A673 (cell line): ENCODE measurements around the gene CERS6. TPM values are rescaled to one million over a fixed set of nuclear protein-coding genes. Genes with fewer than 3 reads are reported as not detected.

Experiments used
- BruUV-seq: library from RNA; stranded (reverse); fragments of 400-500 nt; replicated peaks from 2 replicates; lab custom pipeline; 2021; lab: Mats Ljungman, UMichigan
- CTCF ChIA-PET: fragments of 300-600 bp; sonication (Branson Sonifier 250); formaldehyde crosslinking; loops from one replicate; lab custom pipeline; 2022; ENCODE audit warnings: antibody characterized with exemption; lab: Charles Lee
- POLR2A ChIA-PET: fragments of 300-600 bp; sonication (Branson Sonifier 250); formaldehyde crosslinking; loops from one replicate; lab custom pipeline; 2022; ENCODE audit warnings: antibody characterized with exemption; ENCODE audit not compliant: low non-redundant PET; lab: Charles Lee
- DNase-seq: peaks from one replicate; pipeline ENCODE4 v3.0.0-alpha.2; 2015; ENCODE audit warnings: low spot score
- H3K27ac ChIP-seq: fragments of 200-600 bp; sonication (generic); 2 replicates; pipeline ENCODE4 v1.5.1; 2016; ENCODE audit warnings: mixed run types, low read depth, mild to moderate bottlenecking, mixed read lengths, antibody characterized with exemption, low read length; ENCODE audit not compliant: poor library complexity, severe bottlenecking
- H3K27me3 ChIP-seq: fragments of 200-600 bp; sonication (generic); replicated peaks from 2 replicates; pipeline ENCODE4 v1.6.1; 2017; ENCODE audit warnings: mixed run types, low read depth, mild to moderate bottlenecking, mixed read lengths, antibody characterized with exemption, low read length; ENCODE audit not compliant: insufficient read depth, poor library complexity
- H3K36me3 ChIP-seq: fragments of 200-600 bp; sonication (generic); 2 replicates; pipeline ENCODE4 v1.6.1; 2016; ENCODE audit warnings: mixed run types, mild to moderate bottlenecking, mixed read lengths, antibody characterized with exemption, low read length; ENCODE audit not compliant: insufficient read depth, poor library complexity, severe bottlenecking
- H3K4me1 ChIP-seq: fragments of 200-600 bp; sonication (generic); 2 replicates; pipeline ENCODE4 v1.6.1; 2017; ENCODE audit warnings: mixed run types, mild to moderate bottlenecking, mixed read lengths, antibody characterized with exemption, low read length; ENCODE audit not compliant: insufficient read depth, poor library complexity, severe bottlenecking
- H3K4me3 ChIP-seq: fragments of 200-600 bp; sonication (generic); 2 replicates; pipeline ENCODE4 v1.5.1; 2016; ENCODE audit warnings: low read depth, mixed run types, mild to moderate bottlenecking, mixed read lengths, low read length; ENCODE audit not compliant: poor library complexity, severe bottlenecking
- H3K9me3 ChIP-seq: fragments of 200-600 bp; sonication (generic); 2 replicates; pipeline ENCODE4 v1.6.1; 2016; ENCODE audit warnings: mixed run types, low read depth, mild to moderate bottlenecking, mixed read lengths, antibody characterized with exemption, low read length; ENCODE audit not compliant: poor library complexity, severe bottlenecking
- EZH2 ChIP-seq: fragments of 200-600 bp; sonication (generic); IDR thresholded peaks from 2 replicates; pipeline ENCODE4 v1.6.1; 2017; ENCODE audit warnings: borderline replicate concordance, low read depth, mild to moderate bottlenecking, mixed read lengths, antibody characterized with exemption, low read length; ENCODE audit not compliant: poor library complexity, severe bottlenecking
- intact Hi-C: fragments of 100-400 bp; cut with micrococcal nuclease; formaldehyde crosslinking; loops from one replicate; pipeline ENCODE4 v1.10.0; 2022; ENCODE audit not compliant: unreplicated experiment
- total RNA-seq: library from RNA; stranded (reverse); gene quantifications from 2 replicates; pipeline ENCODE4 v1.2.3, GENCODE V29; 2021
- TF ChIP-seq, protein P1 (sequence below): fragments of 300-800, 200-600 bp; sonication (generic); conservative IDR thresholded peaks from 2 replicates; pipeline ENCODE4 v1.5.1; 2017; ENCODE audit warnings: low read depth, mild to moderate bottlenecking, antibody characterized with exemption, low read length, moderate library complexity, mixed read lengths

CERS6 gene
- total RNA-seq, 1 experiment from 2014 or later, result 12.4 TPM

DNA sequence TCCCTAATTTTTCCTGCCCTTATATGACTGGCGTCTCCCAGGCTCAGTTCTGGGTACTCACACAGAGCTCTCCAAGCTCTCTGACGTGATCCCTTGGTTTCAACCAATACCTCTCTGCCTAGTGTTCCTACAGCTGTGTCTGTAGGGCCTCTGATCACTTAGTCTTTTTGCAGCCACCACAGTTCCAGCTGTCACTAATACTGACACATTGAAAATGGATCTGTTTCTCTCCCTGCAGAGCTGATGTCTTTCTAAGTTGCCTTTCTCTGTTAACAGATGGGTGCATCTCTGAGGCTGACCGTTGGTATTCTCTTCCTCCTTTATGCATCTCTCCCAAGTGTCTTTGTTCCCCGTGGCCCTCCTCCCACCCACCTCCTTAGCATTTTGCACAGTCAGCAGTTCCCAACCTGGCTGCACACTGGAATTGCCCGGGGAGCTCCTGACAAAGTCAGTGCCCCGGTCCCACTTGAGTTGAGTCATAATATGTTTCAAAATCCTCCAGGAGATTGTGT is 62.5 kb downstream of the CERS6 start:
- Histone ChIP-seq H3K36me3 (no peaks in the 10 kb centered on the region), H3K9me3 (no peaks in the 10 kb centered on the region), H3K4me3 (no peak overlapping the region), H3K4me1 (peaks cover 8% of the 10 kb centered on the region), H3K27ac (no peak overlapping the region), H3K27me3 (no peaks in the 10 kb centered on the region)
- POLR2A ChIA-PET, result no interaction called here
- BruUV-seq, result no TSS peak
- intact Hi-C loops, result no loop called here
- TF ChIP-seq, protein P1, sequence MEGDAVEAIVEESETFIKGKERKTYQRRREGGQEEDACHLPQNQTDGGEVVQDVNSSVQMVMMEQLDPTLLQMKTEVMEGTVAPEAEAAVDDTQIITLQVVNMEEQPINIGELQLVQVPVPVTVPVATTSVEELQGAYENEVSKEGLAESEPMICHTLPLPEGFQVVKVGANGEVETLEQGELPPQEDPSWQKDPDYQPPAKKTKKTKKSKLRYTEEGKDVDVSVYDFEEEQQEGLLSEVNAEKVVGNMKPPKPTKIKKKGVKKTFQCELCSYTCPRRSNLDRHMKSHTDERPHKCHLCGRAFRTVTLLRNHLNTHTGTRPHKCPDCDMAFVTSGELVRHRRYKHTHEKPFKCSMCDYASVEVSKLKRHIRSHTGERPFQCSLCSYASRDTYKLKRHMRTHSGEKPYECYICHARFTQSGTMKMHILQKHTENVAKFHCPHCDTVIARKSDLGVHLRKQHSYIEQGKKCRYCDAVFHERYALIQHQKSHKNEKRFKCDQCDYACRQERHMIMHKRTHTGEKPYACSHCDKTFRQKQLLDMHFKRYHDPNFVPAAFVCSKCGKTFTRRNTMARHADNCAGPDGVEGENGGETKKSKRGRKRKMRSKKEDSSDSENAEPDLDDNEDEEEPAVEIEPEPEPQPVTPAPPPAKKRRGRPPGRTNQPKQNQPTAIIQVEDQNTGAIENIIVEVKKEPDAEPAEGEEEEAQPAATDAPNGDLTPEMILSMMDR, result no peak
- TF ChIP-seq EZH2, result no peak
- DNase-seq, result peak; percentile 31
- CTCF ChIA-PET, result no interaction called here

DNA sequence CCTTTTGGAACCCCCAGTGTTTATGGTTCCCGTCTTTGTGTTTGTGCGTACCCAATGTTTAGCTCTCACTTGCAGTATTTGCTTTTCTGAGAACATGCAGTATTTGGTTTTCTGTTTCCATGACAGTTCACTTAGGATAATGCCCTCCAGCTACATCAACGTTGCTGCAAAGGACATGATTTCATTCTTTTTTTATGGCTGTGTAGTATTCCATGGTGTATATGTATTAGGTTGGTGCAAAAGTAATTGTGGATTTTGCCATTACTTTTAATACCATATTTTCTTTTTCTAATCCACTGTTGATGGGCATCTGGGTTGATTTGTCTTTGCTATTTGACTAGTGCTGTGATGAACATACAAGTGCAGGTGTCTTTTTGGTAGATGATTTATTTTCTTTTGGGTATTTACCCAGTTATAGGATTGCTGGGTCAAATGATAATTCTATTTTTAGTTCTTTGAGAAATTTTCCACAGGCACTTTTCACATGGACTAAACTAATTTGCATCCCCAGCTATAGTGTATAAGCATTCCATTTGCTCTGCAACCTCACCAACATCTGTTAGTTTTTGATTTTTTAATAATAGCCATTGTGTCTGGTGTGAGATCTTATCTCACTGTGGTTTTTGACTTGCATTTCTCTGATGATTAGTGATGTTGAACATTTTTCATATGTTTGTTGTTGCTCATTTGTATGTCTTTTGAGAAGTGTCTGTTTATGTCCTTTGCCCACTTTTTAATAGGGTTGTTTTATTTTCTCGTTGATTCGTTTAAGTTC is 63.6 kb downstream of the CERS6 start:
- no peak overlapping the region for H3K27ac ChIP-seq
- no TSS peak for BruUV-seq
- no peak for DNase-seq
- H3K9me3 ChIP-seq, result no peaks in the 10 kb centered on the region
- H3K4me3 ChIP-seq, result no peak overlapping the region
- no peaks in the 10 kb centered on the region for H3K36me3 ChIP-seq
- H3K27me3 ChIP-seq, result no peaks in the 10 kb centered on the region
- H3K4me1 ChIP-seq, result peaks cover 8% of the 10 kb centered on the region
- intact Hi-C loops, result no loop called here
- TF ChIP-seq, protein P1, result no peak
- TF ChIP-seq EZH2, result no peak
- POLR2A ChIA-PET, result no interaction called here
- CTCF ChIA-PET, result no interaction called here

DNA sequence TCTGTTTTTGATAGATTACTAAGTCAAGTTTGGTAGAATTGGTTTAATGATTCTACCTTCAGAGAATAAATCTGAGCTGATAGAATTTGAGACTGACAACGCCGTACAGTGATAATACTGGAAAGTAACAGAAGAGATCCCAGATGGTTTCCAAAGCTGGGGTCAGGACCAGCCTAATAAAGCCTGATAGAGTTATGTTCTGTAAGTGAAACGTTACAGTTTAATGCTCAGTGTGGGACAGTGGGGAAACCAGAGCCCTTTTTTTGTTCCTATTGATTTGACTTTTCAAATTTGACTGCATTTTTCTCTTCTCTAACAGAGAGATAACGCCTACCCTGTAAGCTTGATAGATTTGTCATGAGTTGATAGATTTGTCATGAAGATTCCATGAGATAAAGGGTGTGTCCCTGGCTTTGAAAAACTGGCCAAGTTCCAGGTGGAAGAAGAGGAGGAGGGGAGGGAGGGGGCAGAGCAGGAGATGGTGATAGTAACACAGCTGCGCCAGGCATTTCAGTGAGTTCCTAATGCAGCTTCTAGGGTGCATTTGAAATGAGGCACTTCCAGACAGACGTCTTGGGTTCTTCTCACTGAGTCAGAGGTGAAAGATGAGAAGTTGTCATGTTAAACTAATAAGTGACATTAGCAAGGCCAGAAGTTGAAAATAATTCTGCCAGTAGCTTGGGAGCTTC is 65.1 kb downstream of the CERS6 start:
- ChIA-PET POLR2A (interaction anchor here (0.6 kb wide), 1 partner anchor 606 kb away, joined by 5 read pairs; no protein-coding TSS in a partner anchor), CTCF (no interaction called here)
- Histone ChIP-seq H3K36me3 (no peaks in the 10 kb centered on the region), H3K27me3 (no peaks in the 10 kb centered on the region), H3K4me3 (no peak overlapping the region), H3K4me1 (peaks cover 8% of the 10 kb centered on the region), H3K27ac (no peak overlapping the region), H3K9me3 (no peaks in the 10 kb centered on the region)
- TF ChIP-seq, protein P1, result no peak
- TF ChIP-seq EZH2, result no peak
- no TSS peak for BruUV-seq
- peak; percentile 21 for DNase-seq
- intact Hi-C loops, result no loop called here
